Neural cell (in vitro differentiated cells): ENCODE measurements around the gene IL20RA. TPM values are rescaled to one million over a fixed set of nuclear protein-coding genes. Genes with fewer than 3 reads are reported as not detected.

ENCODE experiments used
- H2AFZ ChIP-seq: fragments of 200-600, 300-800 bp; sonication (generic), shearing (Covaris generic); 2 replicates; pipeline ENCODE4 v1.6.0; 2014; ENCODE audit warnings: low read depth, mild to moderate bottlenecking, antibody characterized with exemption, low read length, moderate library complexity
- H3F3A ChIP-seq: fragments of 200-600 bp; shearing (Covaris generic); 2 replicates; pipeline ENCODE4 v1.6.1; 2016; ENCODE audit warnings: mild to moderate bottlenecking, moderate library complexity, mixed read lengths, antibody characterized with exemption, low read length; ENCODE audit not compliant: insufficient read depth, poor library complexity, severe bottlenecking
- H3K27ac ChIP-seq: fragments of 200-600, 300-800 bp; sonication (generic), shearing (Covaris generic); 2 replicates; pipeline ENCODE4 v1.5.1; 2014; ENCODE audit warnings: mild to moderate bottlenecking, low read length, moderate library complexity
- H3K27me3 ChIP-seq: fragments of 300-800, 200-600 bp; sonication (generic), shearing (Covaris generic); 2 replicates; pipeline ENCODE4 v1.6.0; 2014; ENCODE audit warnings: mild to moderate bottlenecking, low read depth, low read length, moderate library complexity; ENCODE audit not compliant: insufficient read depth
- H3K36me3 ChIP-seq: fragments of 300-800, 200-600 bp; sonication (generic), shearing (Covaris generic); 2 replicates; pipeline ENCODE4 v1.5.1; 2014; ENCODE audit warnings: mild to moderate bottlenecking, antibody characterized with exemption, low read length, moderate library complexity; ENCODE audit not compliant: insufficient read depth
- H3K4me2 ChIP-seq: fragments of 300-800, 200-600 bp; sonication (generic), shearing (Covaris generic); 2 replicates; pipeline ENCODE4 v1.6.0; 2014; ENCODE audit warnings: mild to moderate bottlenecking, low read length
- H3K4me3 ChIP-seq: fragments of 300-800, 200-600 bp; sonication (generic), shearing (Covaris generic); 2 replicates; pipeline ENCODE4 v1.5.1; 2014; ENCODE audit warnings: mild to moderate bottlenecking, low read length, moderate library complexity
- H3K79me2 ChIP-seq: fragments of 200-600 bp; shearing (Covaris generic); replicated peaks from 2 replicates; pipeline ENCODE4 v1.6.0; 2014; ENCODE audit warnings: mild to moderate bottlenecking, low read length, moderate library complexity; ENCODE audit not compliant: insufficient read depth
- H3K9ac ChIP-seq: fragments of 300-800, 200-600 bp; sonication (generic), shearing (Covaris generic); 2 replicates; pipeline ENCODE4 v1.6.1; 2016; ENCODE audit warnings: mild to moderate bottlenecking, low read length, mixed read lengths
- H3K9me2 ChIP-seq: fragments of 200-600 bp; shearing (Covaris generic); 2 replicates; pipeline ENCODE4 v1.6.1; 2016; ENCODE audit warnings: mild to moderate bottlenecking, low read length, mixed read lengths; ENCODE audit not compliant: insufficient read depth
- H3K9me3 ChIP-seq: fragments of 200-600, 300-800 bp; sonication (generic), shearing (Covaris generic); 2 replicates; pipeline ENCODE4 v1.6.1; 2016; ENCODE audit warnings: mild to moderate bottlenecking, mixed run types, low read length, moderate library complexity, mixed read lengths
- H4K20me1 ChIP-seq: fragments of 200-600 bp; shearing (Covaris generic); 2 replicates; pipeline ENCODE4 v1.6.1; 2016; ENCODE audit warnings: mild to moderate bottlenecking, mixed run types; ENCODE audit not compliant: insufficient read depth
- EP300 ChIP-seq: fragments of 450-650 bp; conservative IDR thresholded peaks from 2 replicates; pipeline ENCODE4 v1.6.1; 2014; ENCODE audit warnings: antibody characterized with exemption, mild to moderate bottlenecking, moderate library complexity; ENCODE audit not compliant: poor library complexity, severe bottlenecking
- EZH2 ChIP-seq: fragments of 200-600, 300-800 bp; shearing (Covaris generic), sonication (generic); IDR thresholded peaks from 2 replicates; pipeline ENCODE4 v1.6.1; 2014; ENCODE audit warnings: antibody characterized with exemption, low read length, borderline replicate concordance, mild to moderate bottlenecking; ENCODE audit not compliant: insufficient read depth, poor library complexity, severe bottlenecking
- MXI1 ChIP-seq: fragments of 450-650 bp; conservative IDR thresholded peaks from 2 replicates; pipeline ENCODE4 v1.6.1; 2014; ENCODE audit warnings: antibody characterized with exemption, mild to moderate bottlenecking; ENCODE audit not compliant: poor library complexity, severe bottlenecking
- POLR2AphosphoS5 ChIP-seq: IDR thresholded peaks from 2 replicates; pipeline ENCODE4 v1.6.1; 2012
- RAD21 ChIP-seq: fragments of 450-650 bp; conservative IDR thresholded peaks from 2 replicates; pipeline ENCODE4 v1.6.1; 2014; ENCODE audit warnings: antibody characterized with exemption, mild to moderate bottlenecking, moderate library complexity
- REST ChIP-seq: IDR thresholded peaks from 2 replicates; pipeline ENCODE4 v1.6.1; 2012; ENCODE audit warnings: borderline replicate concordance
- SMC3 ChIP-seq: fragments of 450-650 bp; conservative IDR thresholded peaks from 2 replicates; pipeline ENCODE4 v1.6.1; 2014; ENCODE audit warnings: antibody characterized with exemption, mild to moderate bottlenecking, moderate library complexity; ENCODE audit not compliant: poor library complexity
- TAF1 ChIP-seq: IDR thresholded peaks from 2 replicates; pipeline ENCODE4 v1.6.1; 2012; ENCODE audit warnings: low read depth
- polyA plus RNA-seq: library from polyadenylated mRNA; depleted of rRNA; stranded (reverse); fragments of >200 nt; gene quantifications from 2 replicates; pipeline ENCODE4 v1.2.3, GENCODE V29; 2014
- TF ChIP-seq, protein P1 (sequence below): fragments of 450-650 bp; IDR thresholded peaks from 2 replicates; pipeline ENCODE4 v1.5.1; 2014; ENCODE audit warnings: antibody characterized with exemption, mild to moderate bottlenecking, moderate library complexity; ENCODE audit not compliant: poor library complexity, severe bottlenecking

Gene IL20RA
- polyA plus RNA-seq, 1 donor from 2014 or later, result not detected

- Histone ChIP-seq H2AFZ (no peak overlapping the region), H3K79me2 (no peaks in the 10 kb centered on the region), H3K4me3 (no peak overlapping the region), H3K36me3 (no peaks in the 10 kb centered on the region), H3K9me2 (no peaks in the 10 kb centered on the region), H3K9me3 (no peaks in the 10 kb centered on the region), H3K27ac (no peak overlapping the region), H3K9ac (no peak overlapping the region), H3F3A (no peaks in the 10 kb centered on the region), H3K4me2 (no peak overlapping the region), H3K27me3 (no peaks in the 10 kb centered on the region), H4K20me1 (no peaks in the 10 kb centered on the region)
- TF ChIP-seq POLR2AphosphoS5 (no peak), RAD21 (no peak)
Observed at GRCh38 chr6:137056121-137056880, 11.5 kb upstream of the IL20RA start.

DNA sequence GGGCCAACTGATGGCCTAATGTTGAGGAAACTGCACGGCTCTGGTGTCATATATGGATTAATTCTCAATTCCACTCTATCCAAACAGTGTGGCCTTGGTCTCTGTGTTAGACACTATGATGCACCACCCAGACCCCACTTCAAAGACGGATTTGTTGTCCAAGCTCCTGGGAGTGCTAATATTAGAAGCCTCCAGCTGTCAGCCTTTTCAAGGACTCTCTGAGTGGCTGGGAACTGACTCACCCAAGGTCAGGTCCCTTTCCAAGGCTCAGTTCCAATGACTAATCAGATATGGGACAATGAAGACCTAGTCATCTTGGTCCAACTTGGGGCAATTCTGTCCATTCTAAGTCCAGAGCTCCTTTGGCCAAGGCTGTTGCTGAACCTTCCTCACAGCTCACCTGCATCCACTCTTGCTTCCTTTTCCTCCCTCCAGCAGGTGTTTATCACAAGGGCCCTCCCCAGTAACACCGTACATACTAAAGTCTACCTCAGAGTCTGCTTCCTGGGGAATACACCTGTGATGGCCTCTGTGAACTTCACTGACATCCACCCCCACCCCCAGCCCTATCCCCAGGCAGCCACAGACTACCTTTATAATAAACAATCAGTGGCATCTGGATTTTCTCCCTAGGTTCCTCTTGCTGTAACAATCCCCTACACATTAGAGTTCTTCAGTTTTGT is 7.2 kb upstream of the IL20RA start:
- no peaks in the 10 kb centered on the region for H3F3A ChIP-seq
- no peaks in the 10 kb centered on the region for H3K27me3 ChIP-seq
- no peaks in the 10 kb centered on the region for H4K20me1 ChIP-seq
- H3K27ac ChIP-seq, result no peak overlapping the region
- TF ChIP-seq POLR2AphosphoS5 (no peak), EP300 (no peak), TAF1 (no peak), MXI1 (no peak), SMC3 (no peak)
- TF ChIP-seq, protein P1, sequence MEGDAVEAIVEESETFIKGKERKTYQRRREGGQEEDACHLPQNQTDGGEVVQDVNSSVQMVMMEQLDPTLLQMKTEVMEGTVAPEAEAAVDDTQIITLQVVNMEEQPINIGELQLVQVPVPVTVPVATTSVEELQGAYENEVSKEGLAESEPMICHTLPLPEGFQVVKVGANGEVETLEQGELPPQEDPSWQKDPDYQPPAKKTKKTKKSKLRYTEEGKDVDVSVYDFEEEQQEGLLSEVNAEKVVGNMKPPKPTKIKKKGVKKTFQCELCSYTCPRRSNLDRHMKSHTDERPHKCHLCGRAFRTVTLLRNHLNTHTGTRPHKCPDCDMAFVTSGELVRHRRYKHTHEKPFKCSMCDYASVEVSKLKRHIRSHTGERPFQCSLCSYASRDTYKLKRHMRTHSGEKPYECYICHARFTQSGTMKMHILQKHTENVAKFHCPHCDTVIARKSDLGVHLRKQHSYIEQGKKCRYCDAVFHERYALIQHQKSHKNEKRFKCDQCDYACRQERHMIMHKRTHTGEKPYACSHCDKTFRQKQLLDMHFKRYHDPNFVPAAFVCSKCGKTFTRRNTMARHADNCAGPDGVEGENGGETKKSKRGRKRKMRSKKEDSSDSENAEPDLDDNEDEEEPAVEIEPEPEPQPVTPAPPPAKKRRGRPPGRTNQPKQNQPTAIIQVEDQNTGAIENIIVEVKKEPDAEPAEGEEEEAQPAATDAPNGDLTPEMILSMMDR, result no peak
- no peaks in the 10 kb centered on the region for H3K9me2 ChIP-seq
- no peak overlapping the region for H3K4me2 ChIP-seq
- no peak overlapping the region for H3K4me3 ChIP-seq
- no peaks in the 10 kb centered on the region for H3K36me3 ChIP-seq
- H3K79me2 ChIP-seq, result no peaks in the 10 kb centered on the region
- no peak overlapping the region for H3K9ac ChIP-seq
- H3K9me3 ChIP-seq, result no peaks in the 10 kb centered on the region
- H2AFZ ChIP-seq, result no peak overlapping the region

DNA sequence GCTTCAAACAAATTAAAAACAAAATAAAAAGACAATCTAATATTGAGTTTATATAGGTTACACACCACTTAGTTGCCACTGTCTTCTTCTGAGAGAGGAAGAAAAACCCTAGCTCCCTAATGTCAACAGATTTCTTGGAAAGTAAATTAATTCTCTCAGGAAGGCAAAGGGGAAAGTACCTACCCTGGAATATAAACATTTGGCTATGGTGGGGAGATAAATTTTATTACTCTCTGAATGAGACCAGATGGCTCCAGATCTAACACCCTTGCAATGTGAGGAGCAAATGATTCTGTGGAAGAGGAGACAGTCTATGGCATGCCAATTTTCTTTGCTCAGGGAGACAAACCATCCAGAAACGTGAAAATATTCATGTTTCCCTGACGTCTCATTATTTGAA is 4.3 kb upstream of the IL20RA start:
- H3K27ac ChIP-seq, result no peak overlapping the region
- TF ChIP-seq EP300 (no peak), MXI1 (no peak), POLR2AphosphoS5 (no peak), REST (no peak), TAF1 (no peak), RAD21 (no peak), SMC3 (no peak), EZH2 (no peak)
- TF ChIP-seq, protein P1, result no peak
- H3F3A ChIP-seq, result no peaks in the 10 kb centered on the region
- no peaks in the 10 kb centered on the region for H3K79me2 ChIP-seq
- no peak overlapping the region for H3K9ac ChIP-seq
- no peaks in the 10 kb centered on the region for H3K9me3 ChIP-seq
- H3K36me3 ChIP-seq, result no peaks in the 10 kb centered on the region
- H3K4me3 ChIP-seq, result no peak overlapping the region
- peaks cover 22% of the 10 kb centered on the region for H3K27me3 ChIP-seq
- H3K9me2 ChIP-seq, result no peaks in the 10 kb centered on the region
- no peak overlapping the region for H3K4me2 ChIP-seq
- no peak overlapping the region for H2AFZ ChIP-seq
- no peaks in the 10 kb centered on the region for H4K20me1 ChIP-seq
